ENCODE data around the gene GOLGA1. TPM values are rescaled to one million over a fixed set of nuclear protein-coding genes. Genes with fewer than 3 reads are reported as not detected.

Gene GOLGA1
- total and polyA plus RNA-seq, 10 of the 15 experiments (the other 5 are each of a cell fraction or from before 2014, with no cell fraction given) = 2.9 to 14.1 (median 8.1) TPM

- intact Hi-C loops (cut with micrococcal nuclease; ENCODE audit: unreplicated experiment) = no loop called here
- FAIRE-seq (no peak), ATAC-seq (no peak), DNase-seq (ENCODE audit: low read depth, low spot score) (no peak)
- in situ Hi-C loops (cut with MboI) = no loop called here
- CTCF ChIA-PET = interaction anchor here (1.0 to 1.1 kb wide), 2 partner anchors 12 to 182 kb away, joined by 3 to 4 read pairs; no protein-coding TSS in a partner anchor
- RAD21 ChIA-PET (ENCODE audit: unreplicated experiment) = no interaction called here
- SMC1A ChIA-PET (ENCODE audit: uncharacterized antibody, unreplicated experiment) = interaction anchor here (1.8 kb wide), 1 partner anchor 15 kb away, joined by 3 read pairs; no protein-coding TSS in a partner anchor
- peaks cover 0 to 3% of the 10 kb centered on the region in 2 experiments; a peak in 1 of 4 replicates for H3K36me3 ChIP-seq (ENCODE audit: control insufficient read depth in 2 of 2, insufficient read depth in 2 of 2, low read length in 1 of 2)
- no peak overlapping the region for H3K4me3 ChIP-seq
- no peaks in the 10 kb centered on the region for H3K27me3 ChIP-seq (replicated peaks in 1 of 2; ENCODE audit: control insufficient read depth in 2 of 2, insufficient read depth in 2 of 2, low read length in 1 of 2)
- H3K4me2 ChIP-seq (ENCODE audit: control insufficient read depth, insufficient read depth) = no peak overlapping the region
- POLR2A ChIA-PET = no interaction called here
- H4K20me1 ChIP-seq (ENCODE audit: control insufficient read depth, insufficient read depth) = no peaks in the 10 kb centered on the region
- H3K4me1 ChIP-seq (ENCODE audit: control insufficient read depth, insufficient read depth, low read length) = no peaks in the 10 kb centered on the region
- H3K79me2 ChIP-seq (ENCODE audit: control insufficient read depth, insufficient read depth, low read length) = no peaks in the 10 kb centered on the region
- no peak overlapping the region for H3K27ac ChIP-seq (ENCODE audit: control insufficient read depth, insufficient read depth)
- no peak overlapping the region for H2AFZ ChIP-seq (ENCODE audit: control insufficient read depth, low read depth, low read length)
- no peak overlapping the region for H3K9ac ChIP-seq (ENCODE audit: control insufficient read depth, insufficient read depth, low read length)
- no peak for TF ChIP-seq IRF3 (IDR thresholded peaks at IDR 0.05)
- TF ChIP-seq EED (IDR thresholded peaks at IDR 0.05; ENCODE audit: low read depth) = no peak
- no peak for TF ChIP-seq USF2 (IDR thresholded peaks at IDR 0.05; ENCODE audit: borderline replicate concordance, low read depth, low read length)
- TF ChIP-seq POLR2AphosphoS5 (IDR thresholded peaks at IDR 0.05; ENCODE audit: low read length) = no peak
- no peak for TF ChIP-seq REST (IDR thresholded peaks at IDR 0.05; ENCODE audit: low read depth, low read length)
- no peak for TF ChIP-seq RBBP5 (conservative IDR thresholded peaks at IDR 0.05)
- TF ChIP-seq NFIC (IDR thresholded peaks at IDR 0.05; ENCODE audit: low read depth, low read length) = no peak
- TF ChIP-seq CBFB (IDR thresholded peaks at IDR 0.05; ENCODE audit: low read depth) = no peak
- H3K9me3 ChIP-seq (replicated peaks; ENCODE audit: control insufficient read depth, insufficient read depth, low read length) = no peaks in the 10 kb centered on the region
- WGBS (ENCODE audit: insufficient coverage, insufficient replicate concordance, low lambda C conversion rate, missing lambda C conversion rate) = 70% methylated on average over 2 of the region's 2 CpGs
- BruUV-seq (replicated peaks) = no TSS peak
These were observed 23.2 kb upstream of the GOLGA1 start for GRCh38 chr9:124964056-124964455.
